Stimulated activated CD8-positive, alpha-beta memory T cell treated with anti-CD3 and anti-CD28 coated beads, Interleukin-4, amount 100 ng/mL, for 1 hour (primary cell): ENCODE results near the gene L1CAM.

ENCODE experiments used
- DNase-seq, 2 donors: peaks; one replicate each; pipeline ENCODE4 v3.0.0-alpha.2; 2020; ENCODE audit warnings: low read depth in 2 of 2, low spot score in 1 of 2

L1CAM gene

DNA sequence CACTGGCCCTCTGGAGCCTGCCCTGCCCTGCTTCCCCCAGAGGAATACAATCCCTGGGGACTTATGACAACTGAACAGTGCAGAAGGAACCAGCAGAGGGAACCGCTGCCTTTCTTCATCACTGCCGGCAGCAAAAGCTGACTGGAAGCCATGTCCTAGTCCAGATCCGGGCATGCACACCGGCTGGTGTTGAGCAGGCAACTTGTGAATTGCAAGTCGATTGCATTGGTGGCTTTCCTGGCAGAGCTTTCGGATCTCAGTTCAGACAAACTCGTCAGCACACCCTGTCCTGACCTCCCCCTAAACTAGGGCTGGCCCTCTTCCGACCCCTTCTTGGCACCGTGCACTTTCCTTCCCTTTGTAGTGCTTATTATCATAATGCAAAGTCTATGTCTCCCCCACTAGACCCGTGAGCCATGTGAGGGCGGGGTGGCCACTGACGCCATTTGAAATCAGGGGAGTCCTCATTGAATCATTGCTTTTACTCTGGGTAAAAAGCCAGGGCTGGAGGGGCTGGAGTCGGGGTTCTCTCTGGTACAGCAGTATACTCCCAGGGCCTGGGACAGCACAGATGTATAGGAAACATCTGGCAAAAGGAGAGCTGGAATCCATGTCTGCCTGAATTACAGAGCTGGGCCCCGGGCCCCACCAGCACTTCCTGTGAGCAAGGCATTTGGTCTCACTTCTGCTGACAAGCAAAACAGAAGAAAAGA is 38.3 kb upstream of the L1CAM start:
- DNase-seq: no peak

- DNase-seq: no peak
These were observed 37.2 kb upstream of the L1CAM start for GRCh38 chrX:153922932-153923857.

DNA sequence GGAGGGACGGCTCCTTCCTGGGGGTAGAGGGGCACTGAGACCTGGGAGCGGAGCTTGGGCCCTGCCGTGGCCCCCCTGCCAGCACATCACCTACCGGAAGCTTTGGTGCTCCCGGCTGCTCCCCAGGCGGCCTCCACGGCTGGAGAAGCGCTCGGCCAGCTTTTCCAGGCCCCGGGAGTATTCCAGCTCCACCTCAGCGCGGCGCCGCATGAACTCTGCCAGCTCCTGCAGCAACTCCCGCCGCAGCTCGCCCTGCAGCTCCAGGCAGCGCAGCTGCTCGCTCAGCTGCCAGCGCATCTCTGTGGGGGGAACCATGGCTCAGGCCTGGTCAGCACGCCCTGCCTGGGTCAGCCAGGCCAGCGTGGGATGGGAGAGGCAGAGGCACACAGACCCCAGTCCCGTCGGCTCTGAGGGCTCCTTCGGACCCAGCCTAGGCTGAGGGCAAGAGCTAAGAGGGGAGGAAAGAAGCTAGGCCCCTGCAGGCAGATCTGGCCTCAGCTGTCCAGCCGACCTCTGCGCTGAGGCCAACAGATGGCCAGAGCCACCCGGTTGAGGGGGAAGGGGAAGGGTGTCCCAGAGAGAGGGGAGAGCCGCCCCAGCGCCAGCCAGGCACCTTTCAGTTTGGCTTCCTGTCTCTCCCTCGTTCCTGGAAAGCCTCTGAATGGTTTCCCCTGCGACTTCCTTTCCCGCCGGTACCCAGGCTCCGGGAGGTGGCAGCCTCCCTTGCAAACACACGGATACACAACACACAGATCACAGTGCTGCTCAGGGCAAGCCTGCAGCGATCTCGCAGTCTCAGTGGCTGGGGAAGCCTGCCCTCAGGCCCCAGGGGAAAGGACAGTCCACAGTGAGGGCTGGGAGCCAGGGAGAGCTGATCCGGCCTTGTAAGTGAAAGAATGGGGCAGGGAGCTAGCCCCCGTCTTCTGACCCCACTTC is 35.8 kb upstream of the L1CAM start:
- DNase-seq: no peak

GRCh38 chrX:153921070-153921469 is 35.1 kb upstream of the L1CAM start:
- no peak for DNase-seq

- no peak for DNase-seq
These were observed 34.6 kb upstream of the L1CAM start for GRCh38 chrX:153920546-153920945.

DNA sequence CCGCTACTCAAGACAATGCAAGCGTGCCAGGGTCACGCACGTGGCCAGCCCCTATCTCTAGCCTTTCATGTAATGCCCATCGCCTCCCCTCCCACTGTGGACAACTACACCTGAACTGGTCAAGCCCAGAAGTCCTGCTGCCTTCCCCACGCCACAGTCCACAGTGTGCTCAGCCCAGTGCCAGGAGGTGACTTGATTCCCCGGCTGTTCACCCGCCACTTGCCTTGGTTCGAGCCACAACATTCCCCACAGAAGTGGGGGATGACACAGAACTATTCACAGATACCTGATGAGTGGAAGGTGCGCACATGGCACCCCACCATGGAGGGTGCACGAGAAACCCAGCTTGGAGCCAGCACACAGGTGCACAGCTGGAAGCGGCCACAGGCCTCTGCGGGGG is 33.3 kb upstream of the L1CAM start:
- no peak for DNase-seq

DNA sequence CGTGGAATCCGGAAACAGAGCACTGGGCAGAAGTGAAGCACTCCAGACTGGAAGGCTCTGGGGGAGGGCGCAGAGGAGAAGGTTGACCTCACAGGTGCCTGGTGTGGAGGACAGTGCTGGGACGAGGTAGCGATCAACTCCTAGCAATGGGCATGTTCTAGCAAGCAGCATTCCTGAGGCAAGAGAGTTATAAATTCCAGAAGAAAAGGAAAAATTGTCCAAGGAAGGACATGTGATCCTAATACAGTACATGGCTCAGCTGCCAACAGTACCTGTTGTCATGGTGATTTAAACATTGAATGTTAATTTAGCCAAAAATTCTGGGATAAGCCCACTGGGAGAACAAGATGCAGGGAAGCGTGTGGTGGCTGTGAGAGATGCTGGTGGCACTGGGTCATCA is 31.9 kb upstream of the L1CAM start:
- DNase-seq: no peak

DNA sequence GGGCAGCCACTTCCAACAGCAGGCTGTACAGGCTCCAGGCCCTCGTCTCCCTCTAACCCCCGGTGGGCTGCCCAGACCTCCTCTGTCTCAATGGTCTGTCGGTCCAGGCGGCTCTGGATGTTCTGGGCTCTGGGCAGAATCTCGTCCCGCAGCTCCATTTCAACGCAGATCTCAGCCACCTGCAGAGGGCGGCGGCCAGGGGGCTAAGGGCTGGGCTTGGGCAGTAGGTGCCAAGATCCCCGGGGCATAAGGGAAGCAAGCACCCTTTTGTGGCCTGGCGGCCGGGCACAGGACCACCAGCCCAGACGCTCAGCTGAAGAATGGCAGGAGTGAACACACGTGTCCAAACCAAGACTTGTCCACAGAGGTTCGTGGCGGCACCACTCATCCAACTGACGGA is 27.7 kb upstream of the L1CAM start:
- no peak for DNase-seq

DNA sequence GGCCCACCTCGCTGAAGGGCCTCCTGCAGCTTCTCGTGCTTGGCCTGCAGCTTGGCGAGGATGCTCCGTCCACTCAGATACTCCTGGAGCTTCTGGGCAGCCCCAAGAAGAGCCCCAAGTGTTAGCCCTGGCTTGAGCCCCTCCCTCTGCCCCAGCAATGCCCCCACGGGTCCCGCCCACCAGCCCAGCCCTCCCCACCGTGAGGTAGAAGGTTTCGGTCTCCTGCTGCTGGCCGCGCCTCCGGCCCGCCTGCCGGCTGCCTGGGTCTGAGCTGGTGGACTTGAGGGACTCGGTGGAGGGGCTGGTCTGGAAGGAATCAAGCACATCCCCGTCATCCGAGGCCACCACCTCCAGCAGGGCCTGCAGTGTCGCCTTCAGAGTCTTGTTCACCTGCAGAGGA is 27.2 kb upstream of the L1CAM start:
- DNase-seq: no peak

DNA sequence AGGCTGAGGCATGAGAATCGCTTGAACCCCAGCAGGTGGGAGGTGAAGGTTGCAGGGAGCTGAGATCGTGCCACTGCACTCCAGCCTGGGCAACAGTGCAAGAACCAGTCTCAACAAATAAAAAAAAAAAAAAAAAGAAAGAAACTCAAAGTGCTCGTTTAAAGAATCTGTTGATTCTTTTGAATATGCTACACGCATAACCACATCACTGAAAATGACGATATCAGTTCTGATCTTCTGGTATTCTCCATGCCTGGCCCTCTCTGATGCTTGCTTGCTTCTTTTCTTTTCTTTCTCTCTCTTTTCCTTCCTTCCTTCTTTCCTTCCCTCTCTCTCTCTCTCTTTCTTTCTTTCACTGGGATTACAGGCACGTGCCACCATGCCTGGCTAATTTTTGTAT is 25.8 kb upstream of the L1CAM start:
- DNase-seq: no peak

DNA sequence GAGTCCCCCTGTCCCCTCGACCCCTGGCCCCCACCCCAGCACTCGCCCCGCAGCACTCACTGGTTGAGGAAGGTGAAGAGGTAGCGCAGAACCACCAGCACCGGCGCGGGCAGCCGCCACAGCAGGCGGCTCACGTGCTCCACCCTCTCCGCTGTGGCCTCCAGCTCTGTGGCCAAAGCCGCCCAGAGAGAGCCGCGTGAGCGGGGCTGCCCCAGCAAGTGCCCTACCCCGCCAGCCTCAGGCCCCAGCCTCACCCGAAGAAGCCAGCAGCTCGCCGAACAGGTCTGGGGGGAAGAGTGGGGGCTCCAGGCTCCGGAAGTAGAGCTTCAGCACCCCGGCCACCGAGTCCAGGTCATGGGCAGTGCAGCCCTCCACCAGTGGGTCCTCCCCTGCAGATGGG is 24.5 kb upstream of the L1CAM start:
- DNase-seq: no peak

- DNase-seq: no peak
These were observed 24.0 kb upstream of the L1CAM start for GRCh38 chrX:153909980-153910360.

- no peak for DNase-seq
These were observed 23.3 kb upstream of the L1CAM start for GRCh38 chrX:153909024-153909979.

DNA sequence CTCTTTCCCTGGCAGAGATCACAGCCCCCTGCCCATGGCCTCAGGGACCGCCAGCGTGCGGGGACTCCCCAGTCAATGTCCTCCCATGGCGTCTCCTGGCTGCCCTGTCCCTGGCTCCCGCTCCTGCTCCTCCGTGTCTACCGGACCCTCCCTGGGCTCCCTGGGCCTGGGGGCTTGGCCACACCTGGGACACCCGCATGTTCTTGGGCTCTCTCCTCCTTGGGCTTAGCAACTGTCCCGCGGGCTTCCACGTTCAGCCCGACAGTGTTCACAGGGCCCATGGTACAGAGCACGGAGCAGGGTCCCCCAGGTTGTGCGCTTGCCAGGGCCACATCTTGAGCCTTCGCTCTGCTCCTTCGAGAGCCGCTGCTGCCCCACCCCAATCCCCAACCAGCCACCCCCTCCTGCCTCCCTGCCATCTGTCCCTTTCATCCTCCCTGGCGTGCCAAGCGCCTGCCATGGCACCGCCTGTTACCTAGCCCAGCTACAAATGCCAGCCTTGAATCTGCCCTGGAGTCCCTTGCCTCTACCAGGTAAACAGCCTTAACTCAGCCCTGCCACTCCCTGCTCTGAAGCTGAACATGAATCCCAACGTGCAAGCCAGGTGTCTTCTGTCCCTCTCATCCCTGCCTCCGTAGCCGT is 22.4 kb upstream of the L1CAM start:
- DNase-seq: no peak

- no peak for DNase-seq
These were observed 21.5 kb upstream of the L1CAM start for GRCh38 chrX:153907456-153907855.

- DNase-seq: no peak
These were observed 20.3 kb upstream of the L1CAM start for GRCh38 chrX:153906126-153906917.

GRCh38 chrX:153905481-153906095 is 19.6 kb upstream of the L1CAM start:
- no peak for DNase-seq
